Stimulated activated naive CD8-positive, alpha-beta T cell treated with anti-CD3 and anti-CD28 coated beads, Interleukin-15, amount 100 ng/mL, for 72 hours (primary cell): ENCODE data around the gene RCOR3.

Source experiments
- ATAC-seq: fragments of 150-1000 bp; cut with Tn5 transposase; 2 replicates; pipeline ENCODE4 v1.10.0; 2021; ENCODE audit warnings: mild to moderate bottlenecking, moderate library complexity
- DNase-seq, 2 donors: peaks; one replicate each; pipeline ENCODE4 v3.0.0; 2021 to 2022
- H3K27ac Mint-ChIP-seq, 2 donors: one replicate each; pipeline ENCODE4 v1.8.0; 2022; ENCODE audit warnings: mild to moderate bottlenecking in 2 of 2, mixed read lengths in 2 of 2, moderate library complexity in 2 of 2
- H3K27me3 Mint-ChIP-seq: one replicate; pipeline ENCODE4 v1.8.0; 2022; ENCODE audit warnings: mixed read lengths
- H3K4me1 Mint-ChIP-seq: one replicate; pipeline ENCODE4 v1.8.0; 2022; ENCODE audit warnings: mild to moderate bottlenecking, mixed read lengths
- H3K4me3 Mint-ChIP-seq, 2 donors: one replicate each; pipeline ENCODE4 v1.8.0; 2022; ENCODE audit warnings: mild to moderate bottlenecking in 2 of 2, mixed read lengths in 2 of 2, moderate library complexity in 1 of 2
- H3K9me3 Mint-ChIP-seq, 2 donors: one replicate each; pipeline ENCODE4 v1.8.0; 2022; ENCODE audit warnings: mixed read lengths in 2 of 2

Gene RCOR3

GRCh38 chr1:211328084-211328694 is 69.0 kb downstream of the RCOR3 start:
- DNase-seq (no peak), ATAC-seq (no peak)
- H3K4me3 Mint-ChIP-seq = peak overlapping the region; percentile 90 to 91
- H3K27me3 Mint-ChIP-seq = no peaks in the 10 kb centered on the region
- H3K27ac Mint-ChIP-seq = peak overlapping the region; percentile 13 to 42
- peaks cover 92% of the 10 kb centered on the region for H3K4me1 Mint-ChIP-seq
- H3K9me3 Mint-ChIP-seq = no peaks in the 10 kb centered on the region

GRCh38 chr1:211328866-211329475 is 69.8 kb downstream of the RCOR3 start:
- ATAC-seq (no peak), DNase-seq (no peak)
- peaks cover 85% of the 10 kb centered on the region for H3K4me1 Mint-ChIP-seq
- no peaks in the 10 kb centered on the region for H3K9me3 Mint-ChIP-seq
- H3K4me3 Mint-ChIP-seq = peak overlapping the region; percentile 90 to 91
- no peaks in the 10 kb centered on the region for H3K27me3 Mint-ChIP-seq
- H3K27ac Mint-ChIP-seq = peak overlapping the region; percentile 85 to 86

GRCh38 chr1:211329764-211330201 is 70.6 kb downstream of the RCOR3 start:
- Mint-ChIP-seq H3K27me3 (no peaks in the 10 kb centered on the region), H3K4me3 (peak overlapping the region; percentile 90 to 91), H3K27ac (peak overlapping the region in 1 of 2 donors; percentile 92), H3K9me3 (no peaks in the 10 kb centered on the region), H3K4me1 (peaks cover 81% of the 10 kb centered on the region)
- ATAC-seq (peak; percentile 48), DNase-seq (no peak)

- peaks cover 81% of the 10 kb centered on the region for H3K4me1 Mint-ChIP-seq
- no peaks in the 10 kb centered on the region for H3K9me3 Mint-ChIP-seq
- DNase-seq (no peak), ATAC-seq (no peak)
- H3K27me3 Mint-ChIP-seq = no peaks in the 10 kb centered on the region
- peak overlapping the region; percentile 90 to 91 for H3K4me3 Mint-ChIP-seq
- H3K27ac Mint-ChIP-seq = peak overlapping the region; percentile 37 to 77
Measured at GRCh38 chr1:211330282-211330936, 71.2 kb downstream of the RCOR3 start.

- H3K4me3 Mint-ChIP-seq = peak overlapping the region; percentile 90 to 91
- H3K27ac Mint-ChIP-seq = no peak overlapping the region
- H3K27me3 Mint-ChIP-seq = no peaks in the 10 kb centered on the region
- peaks cover 81% of the 10 kb centered on the region for H3K4me1 Mint-ChIP-seq
- DNase-seq (no peak), ATAC-seq (no peak)
- H3K9me3 Mint-ChIP-seq = no peaks in the 10 kb centered on the region
Measured at GRCh38 chr1:211331011-211331709, 72.0 kb downstream of the RCOR3 start.

- DNase-seq (no peak), ATAC-seq (no peak)
- no peak overlapping the region for H3K27ac Mint-ChIP-seq
- peaks cover 86% of the 10 kb centered on the region for H3K4me1 Mint-ChIP-seq
- H3K4me3 Mint-ChIP-seq = peak overlapping the region in 1 of 2 donors; percentile 4
- H3K27me3 Mint-ChIP-seq = no peaks in the 10 kb centered on the region
- no peaks in the 10 kb centered on the region for H3K9me3 Mint-ChIP-seq
Measured at GRCh38 chr1:211332036-211332616, 73.0 kb downstream of the RCOR3 start.

- Mint-ChIP-seq H3K9me3 (no peaks in the 10 kb centered on the region), H3K27ac (peak overlapping the region; percentile 30 to 79), H3K4me3 (no peak overlapping the region), H3K27me3 (no peaks in the 10 kb centered on the region), H3K4me1 (peaks cover 88% of the 10 kb centered on the region)
- no peak for ATAC-seq
- DNase-seq = no peak
Measured at GRCh38 chr1:211332830-211333229, 73.7 kb downstream of the RCOR3 start.

- ATAC-seq (no peak), DNase-seq (no peak)
- Mint-ChIP-seq H3K4me1 (peaks cover 84% of the 10 kb centered on the region), H3K27me3 (no peaks in the 10 kb centered on the region), H3K4me3 (no peak overlapping the region), H3K27ac (peak overlapping the region in 1 of 2 donors; percentile 52), H3K9me3 (no peaks in the 10 kb centered on the region)
Measured at GRCh38 chr1:211333906-211334305, 74.7 kb downstream of the RCOR3 start.

GRCh38 chr1:211334986-211335385 is 75.8 kb downstream of the RCOR3 start:
- Mint-ChIP-seq H3K9me3 (no peaks in the 10 kb centered on the region), H3K4me1 (peaks cover 84% of the 10 kb centered on the region), H3K27me3 (no peaks in the 10 kb centered on the region), H3K4me3 (peak overlapping the region; percentile 63 to 70), H3K27ac (peak overlapping the region; percentile 92)
- peak; percentile 66 for ATAC-seq
- no peak for DNase-seq

GRCh38 chr1:211335522-211336157 is 76.5 kb downstream of the RCOR3 start:
- DNase-seq = no peak
- Mint-ChIP-seq H3K27me3 (no peaks in the 10 kb centered on the region), H3K4me1 (peaks cover 84% of the 10 kb centered on the region), H3K4me3 (peak overlapping the region; percentile 63 to 70), H3K27ac (peak overlapping the region; percentile 92), H3K9me3 (no peaks in the 10 kb centered on the region)
- peak; percentile 73 for ATAC-seq

- DNase-seq = no peak
- ATAC-seq = no peak
- peak overlapping the region; percentile 63 to 70 for H3K4me3 Mint-ChIP-seq
- no peaks in the 10 kb centered on the region for H3K9me3 Mint-ChIP-seq
- peaks cover 84% of the 10 kb centered on the region for H3K4me1 Mint-ChIP-seq
- H3K27me3 Mint-ChIP-seq = no peaks in the 10 kb centered on the region
- peak overlapping the region; percentile 92 to 95 for H3K27ac Mint-ChIP-seq
Measured at GRCh38 chr1:211336161-211336560, 77.0 kb downstream of the RCOR3 start.

- H3K27ac Mint-ChIP-seq = peak overlapping the region; percentile 7 to 95
- H3K27me3 Mint-ChIP-seq = no peaks in the 10 kb centered on the region
- DNase-seq (no peak), ATAC-seq (no peak)
- H3K4me1 Mint-ChIP-seq = peaks cover 84% of the 10 kb centered on the region
- H3K9me3 Mint-ChIP-seq = no peaks in the 10 kb centered on the region
- H3K4me3 Mint-ChIP-seq = no peak overlapping the region
Measured at GRCh38 chr1:211336775-211337174, 77.6 kb downstream of the RCOR3 start.

- Mint-ChIP-seq H3K4me1 (peaks cover 81% of the 10 kb centered on the region), H3K9me3 (no peaks in the 10 kb centered on the region), H3K27me3 (no peaks in the 10 kb centered on the region), H3K27ac (peak overlapping the region; percentile 7 to 45), H3K4me3 (no peak overlapping the region)
- DNase-seq = no peak
- ATAC-seq = no peak
Measured at GRCh38 chr1:211337430-211338223, 78.5 kb downstream of the RCOR3 start.

GRCh38 chr1:211338224-211338620 is 79.1 kb downstream of the RCOR3 start:
- Mint-ChIP-seq H3K27me3 (no peaks in the 10 kb centered on the region), H3K4me3 (no peak overlapping the region), H3K4me1 (peaks cover 81% of the 10 kb centered on the region), H3K27ac (no peak overlapping the region), H3K9me3 (no peaks in the 10 kb centered on the region)
- DNase-seq (no peak), ATAC-seq (no peak)
